ENCODE data around the gene HSPD1.

The HSPD1 gene

GRCh38 chr2:197477797-197478196 is 21.8 kb downstream of the HSPD1 start:
- H3K79me2 ChIP-seq (ENCODE audit: insufficient read depth, low read length), result no peaks in the 10 kb centered on the region
- H3K9me3 ChIP-seq (ENCODE audit: insufficient read depth, low read depth, low read length), result no peaks in the 10 kb centered on the region
- no peaks in the 10 kb centered on the region for H3K4me1 ChIP-seq (ENCODE audit: insufficient read depth, low read length, poor library complexity, severe bottlenecking)
- H3K4me3 ChIP-seq (ENCODE audit: low read length, poor library complexity, severe bottlenecking), result no peak overlapping the region
- no peaks in the 10 kb centered on the region for H3F3A ChIP-seq (ENCODE audit: low read depth)
- peaks cover 45% of the 10 kb centered on the region; the same call in 1 of the 2 replicates for H3K36me3 ChIP-seq (ENCODE audit: insufficient read depth, low read length)
- H4K20me1 ChIP-seq (ENCODE audit: insufficient read depth, low read length, poor library complexity, severe bottlenecking), result no peaks in the 10 kb centered on the region
- TF ChIP-seq EZH2phosphoT487 (IDR thresholded peaks at IDR 0.05; ENCODE audit: borderline replicate concordance) (no peak), CTCF (conservative IDR thresholded peaks at IDR 0.05; ENCODE audit: low read length) (no peak)
- no peak overlapping the region for H3K9ac ChIP-seq (ENCODE audit: low read depth, low read length, poor library complexity, severe bottlenecking)
- no peak overlapping the region for H3K4me2 ChIP-seq (ENCODE audit: low read depth, low read length, poor library complexity, severe bottlenecking)
- no peaks in the 10 kb centered on the region for H3K9me2 ChIP-seq (replicated peaks; ENCODE audit: low read depth, low read length)
- H2AFZ ChIP-seq (ENCODE audit: low read length), result no peak overlapping the region
- no peaks in the 10 kb centered on the region for H3K27me3 ChIP-seq (ENCODE audit: insufficient read depth, low read length, poor library complexity, severe bottlenecking)

GRCh38 chr2:197472166-197472565 is 27.5 kb downstream of the HSPD1 start:
- Histone ChIP-seq H2AFZ (ENCODE audit: low read length) (no peak overlapping the region), H3K9me2 (replicated peaks; ENCODE audit: low read depth, low read length) (no peaks in the 10 kb centered on the region), H3K4me1 (ENCODE audit: insufficient read depth, low read length, poor library complexity, severe bottlenecking) (no peaks in the 10 kb centered on the region), H3K9me3 (ENCODE audit: insufficient read depth, low read depth, low read length) (no peaks in the 10 kb centered on the region), H3K27me3 (ENCODE audit: insufficient read depth, low read length, poor library complexity, severe bottlenecking) (no peaks in the 10 kb centered on the region), H3K79me2 (ENCODE audit: insufficient read depth, low read length) (no peaks in the 10 kb centered on the region), H3K9ac (ENCODE audit: low read depth, low read length, poor library complexity, severe bottlenecking) (no peak overlapping the region), H3K4me2 (ENCODE audit: low read depth, low read length, poor library complexity, severe bottlenecking) (no peak overlapping the region), H4K20me1 (ENCODE audit: insufficient read depth, low read length, poor library complexity, severe bottlenecking) (no peaks in the 10 kb centered on the region), H3K4me3 (ENCODE audit: low read length, poor library complexity, severe bottlenecking) (no peak overlapping the region), H3K36me3 (ENCODE audit: insufficient read depth, low read length) (peaks cover 83% of the 10 kb centered on the region), H3F3A (ENCODE audit: low read depth) (no peaks in the 10 kb centered on the region)
- TF ChIP-seq EZH2phosphoT487 (IDR thresholded peaks at IDR 0.05; ENCODE audit: borderline replicate concordance) (no peak), CTCF (conservative IDR thresholded peaks at IDR 0.05; ENCODE audit: low read length) (no peak)

- Histone ChIP-seq H3K27me3 (ENCODE audit: insufficient read depth, low read length, poor library complexity, severe bottlenecking) (no peaks in the 10 kb centered on the region), H3K36me3 (ENCODE audit: insufficient read depth, low read length) (peaks cover 57% of the 10 kb centered on the region), H3K9me3 (ENCODE audit: insufficient read depth, low read depth, low read length) (no peaks in the 10 kb centered on the region), H3K4me3 (ENCODE audit: low read length, poor library complexity, severe bottlenecking) (no peak overlapping the region), H3K9me2 (replicated peaks; ENCODE audit: low read depth, low read length) (no peaks in the 10 kb centered on the region), H3K79me2 (ENCODE audit: insufficient read depth, low read length) (peaks cover 23% of the 10 kb centered on the region), H2AFZ (ENCODE audit: low read length) (no peak overlapping the region), H3F3A (ENCODE audit: low read depth) (no peaks in the 10 kb centered on the region), H3K4me2 (ENCODE audit: low read depth, low read length, poor library complexity, severe bottlenecking) (no peak overlapping the region), H3K4me1 (ENCODE audit: insufficient read depth, low read length, poor library complexity, severe bottlenecking) (peaks cover 6% of the 10 kb centered on the region), H3K9ac (ENCODE audit: low read depth, low read length, poor library complexity, severe bottlenecking) (no peak overlapping the region), H4K20me1 (ENCODE audit: insufficient read depth, low read length, poor library complexity, severe bottlenecking) (peaks cover 3% of the 10 kb centered on the region)
- TF ChIP-seq CTCF (conservative IDR thresholded peaks at IDR 0.05; ENCODE audit: low read length) (no peak), EZH2phosphoT487 (IDR thresholded peaks at IDR 0.05; ENCODE audit: borderline replicate concordance) (no peak)
Observed at GRCh38 chr2:197464175-197464574, 35.5 kb downstream of the HSPD1 start.

Measured in Loucy (cell line).